ENCODE data around the gene ORMDL2.

The ORMDL2 gene

GRCh38 chr12:55817345-55818139 is at the start of gene ORMDL2, which contains the start of gene SARNP:
Gene ORMDL2, plus strand, starts transcription at chr12:55818041. Its CDS starts 959 bp downstream, at chr12:55819000.
Gene SARNP, minus strand, starts transcription at chr12:55817724. Its CDS starts 23 bp downstream, at chr12:55817701.
- peak; percentile 99 for DNase-seq

- no peak for DNase-seq
Observed at GRCh38 chr12:55771736-55772135, 46.1 kb upstream of the ORMDL2 start.

- no peak for DNase-seq
Observed at GRCh38 chr12:55777856-55778255, 40.0 kb upstream of the ORMDL2 start.

GRCh38 chr12:55780685-55781084 is 37.2 kb upstream of the ORMDL2 start:
- no peak for DNase-seq

- DNase-seq, result no peak
Observed at GRCh38 chr12:55788546-55788945, 29.3 kb upstream of the ORMDL2 start.

GRCh38 chr12:55789171-55789570 is 28.7 kb upstream of the ORMDL2 start:
- DNase-seq, result no peak

GRCh38 chr12:55789893-55790292 is 27.9 kb upstream of the ORMDL2 start:
- DNase-seq, result no peak

GRCh38 chr12:55795950-55796349 is 21.9 kb upstream of the ORMDL2 start:
- DNase-seq, result no peak

GRCh38 chr12:55797068-55797467 is 20.8 kb upstream of the ORMDL2 start:
- peak; percentile 23 for DNase-seq

GRCh38 chr12:55797550-55797949 is 20.3 kb upstream of the ORMDL2 start:
- no peak for DNase-seq

GRCh38 chr12:55806982-55807381 is 10.9 kb upstream of the ORMDL2 start:
- no peak for DNase-seq

- no peak for DNase-seq
Observed at GRCh38 chr12:55809274-55809673, 8.6 kb upstream of the ORMDL2 start.

- no peak for DNase-seq
Observed at GRCh38 chr12:55812088-55812487, 5.8 kb upstream of the ORMDL2 start.

GRCh38 chr12:55814257-55814656 is 3.6 kb upstream of the ORMDL2 start:
- DNase-seq, result no peak

- DNase-seq, result no peak
Observed at GRCh38 chr12:55815473-55815872, 2.4 kb upstream of the ORMDL2 start.

GRCh38 chr12:55816881-55817344 is 928 bp upstream of the ORMDL2 start:
- no peak for DNase-seq

GRCh38 chr12:55818140-55818728 is 393 bp downstream of the ORMDL2 start:
- no peak for DNase-seq

GRCh38 chr12:55818886-55819285 is 1.0 kb downstream of the ORMDL2 start:
- no peak for DNase-seq

- no peak for DNase-seq
Observed at GRCh38 chr12:55820679-55821078, 2.8 kb downstream of the ORMDL2 start.

GRCh38 chr12:55822228-55822627 is 4.4 kb downstream of the ORMDL2 start:
- DNase-seq, result no peak

GRCh38 chr12:55823419-55823818 is 5.6 kb downstream of the ORMDL2 start:
- DNase-seq, result no peak

- DNase-seq, result no peak
Observed at GRCh38 chr12:55824726-55825125, 6.9 kb downstream of the ORMDL2 start.

GRCh38 chr12:55827806-55828205 is 10.0 kb downstream of the ORMDL2 start:
- DNase-seq, result no peak

GRCh38 chr12:55828357-55828756 is 10.5 kb downstream of the ORMDL2 start:
- DNase-seq, result no peak
